Neural cell (in vitro differentiated cells): ENCODE measurements around the gene SAMD4A.

ENCODE experiments used
- EZH2 ChIP-seq: fragments of 200-600, 300-800 bp; shearing (Covaris generic), sonication (generic); IDR thresholded peaks from 2 replicates; pipeline ENCODE4 v1.6.1; 2014; ENCODE audit warnings: antibody characterized with exemption, low read length, borderline replicate concordance, mild to moderate bottlenecking; ENCODE audit not compliant: insufficient read depth, poor library complexity, severe bottlenecking
- MXI1 ChIP-seq: fragments of 450-650 bp; conservative IDR thresholded peaks from 2 replicates; pipeline ENCODE4 v1.6.1; 2014; ENCODE audit warnings: antibody characterized with exemption, mild to moderate bottlenecking; ENCODE audit not compliant: poor library complexity, severe bottlenecking
- POLR2AphosphoS5 ChIP-seq: IDR thresholded peaks from 2 replicates; pipeline ENCODE4 v1.6.1; 2012
- RAD21 ChIP-seq: fragments of 450-650 bp; conservative IDR thresholded peaks from 2 replicates; pipeline ENCODE4 v1.6.1; 2014; ENCODE audit warnings: antibody characterized with exemption, mild to moderate bottlenecking, moderate library complexity
- SMC3 ChIP-seq: fragments of 450-650 bp; conservative IDR thresholded peaks from 2 replicates; pipeline ENCODE4 v1.6.1; 2014; ENCODE audit warnings: antibody characterized with exemption, mild to moderate bottlenecking, moderate library complexity; ENCODE audit not compliant: poor library complexity
- TAF1 ChIP-seq: IDR thresholded peaks from 2 replicates; pipeline ENCODE4 v1.6.1; 2012; ENCODE audit warnings: low read depth
- TF ChIP-seq, protein P1 (sequence below): fragments of 450-650 bp; IDR thresholded peaks from 2 replicates; pipeline ENCODE4 v1.5.1; 2014; ENCODE audit warnings: antibody characterized with exemption, mild to moderate bottlenecking, moderate library complexity; ENCODE audit not compliant: poor library complexity, severe bottlenecking

DNA sequence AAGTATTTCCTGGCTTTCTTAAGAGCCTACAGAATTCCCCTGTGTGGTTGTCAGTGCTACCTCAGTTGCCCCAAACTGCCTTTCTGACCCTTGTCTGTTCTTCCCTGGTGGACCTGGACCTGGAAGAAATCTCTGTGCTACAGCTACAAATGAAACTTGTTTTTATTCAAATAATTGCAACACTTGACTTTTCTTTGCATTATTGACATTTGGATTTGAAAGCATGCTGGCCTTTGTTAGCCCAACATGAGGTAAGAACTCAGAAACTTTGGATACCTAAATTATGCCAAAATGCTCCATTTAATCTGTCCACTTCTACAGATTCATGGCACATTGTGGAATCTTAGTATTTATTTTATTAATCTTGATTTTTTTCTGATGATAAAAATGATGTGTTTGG, 142.9 kb downstream of the SAMD4A start:
- TF ChIP-seq RAD21 (no peak), POLR2AphosphoS5 (no peak), SMC3 (no peak), EZH2 (no peak), MXI1 (no peak), TAF1 (no peak)
- TF ChIP-seq, protein P1, sequence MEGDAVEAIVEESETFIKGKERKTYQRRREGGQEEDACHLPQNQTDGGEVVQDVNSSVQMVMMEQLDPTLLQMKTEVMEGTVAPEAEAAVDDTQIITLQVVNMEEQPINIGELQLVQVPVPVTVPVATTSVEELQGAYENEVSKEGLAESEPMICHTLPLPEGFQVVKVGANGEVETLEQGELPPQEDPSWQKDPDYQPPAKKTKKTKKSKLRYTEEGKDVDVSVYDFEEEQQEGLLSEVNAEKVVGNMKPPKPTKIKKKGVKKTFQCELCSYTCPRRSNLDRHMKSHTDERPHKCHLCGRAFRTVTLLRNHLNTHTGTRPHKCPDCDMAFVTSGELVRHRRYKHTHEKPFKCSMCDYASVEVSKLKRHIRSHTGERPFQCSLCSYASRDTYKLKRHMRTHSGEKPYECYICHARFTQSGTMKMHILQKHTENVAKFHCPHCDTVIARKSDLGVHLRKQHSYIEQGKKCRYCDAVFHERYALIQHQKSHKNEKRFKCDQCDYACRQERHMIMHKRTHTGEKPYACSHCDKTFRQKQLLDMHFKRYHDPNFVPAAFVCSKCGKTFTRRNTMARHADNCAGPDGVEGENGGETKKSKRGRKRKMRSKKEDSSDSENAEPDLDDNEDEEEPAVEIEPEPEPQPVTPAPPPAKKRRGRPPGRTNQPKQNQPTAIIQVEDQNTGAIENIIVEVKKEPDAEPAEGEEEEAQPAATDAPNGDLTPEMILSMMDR: no peak
